Muscle of leg (tissue), 11 donors: Measurements from ENCODE around the gene FAM185A. TPM values are rescaled to one million over a fixed set of nuclear protein-coding genes. Genes with fewer than 3 reads are reported as not detected.

Experiments used
- DNase-seq: peaks from one replicate; pipeline ENCODE4 v3.0.0; 2013
- H3K27ac ChIP-seq: one replicate; pipeline ENCODE4 v1.5.1; 2013; ENCODE audit warnings: mild to moderate bottlenecking, low read length, control low read depth
- H3K27me3 ChIP-seq: one replicate; pipeline ENCODE4 v1.6.1; 2013; ENCODE audit warnings: low read length; ENCODE audit not compliant: control insufficient read depth, insufficient read depth
- H3K36me3 ChIP-seq: one replicate; pipeline ENCODE4 v1.6.1; 2013; ENCODE audit warnings: low read length; ENCODE audit not compliant: control insufficient read depth, insufficient read depth
- H3K4me1 ChIP-seq: one replicate; pipeline ENCODE4 v1.6.1; 2013; ENCODE audit warnings: low read length; ENCODE audit not compliant: control insufficient read depth, insufficient read depth
- H3K4me3 ChIP-seq: one replicate; pipeline ENCODE4 v1.5.1; 2013; ENCODE audit warnings: low read length, control low read depth
- H3K9me3 ChIP-seq: replicated peaks from 2 replicates; pipeline ENCODE4 v1.6.1; 2013; ENCODE audit warnings: low read depth, low read length; ENCODE audit not compliant: control insufficient read depth
- WGBS: methylation state at CpG from one replicate; pipeline ENCODE4 v1.1.5; 2013; ENCODE audit warnings: missing lambda C conversion rate; ENCODE audit not compliant: insufficient coverage; 5-methylcytosine and 5-hydroxymethylcytosine counted together
- polyA plus RNA-seq, 8 donors: library from polyadenylated mRNA; unstranded; fragments of 120-200 nt; gene quantifications; one replicate each; pipeline versions ENCODE4 v1.2.1 to v1.2.3, GENCODE V29; 2013; ENCODE audit warnings: inconsistent platforms in 1 of 8, low replicate concordance in 1 of 8; ENCODE audit not compliant: insufficient read length in 8 of 8, insufficient read depth in 1 of 8
- total RNA-seq: library from RNA; stranded (reverse); fragments of 120-200 nt; gene quantifications from one replicate; pipeline ENCODE4 v1.2.4, GENCODE V29; 2013

Gene FAM185A
- total and polyA plus RNA-seq, 9 donors: 4.3 to 7.4 (median 4.8) TPM

DNA sequence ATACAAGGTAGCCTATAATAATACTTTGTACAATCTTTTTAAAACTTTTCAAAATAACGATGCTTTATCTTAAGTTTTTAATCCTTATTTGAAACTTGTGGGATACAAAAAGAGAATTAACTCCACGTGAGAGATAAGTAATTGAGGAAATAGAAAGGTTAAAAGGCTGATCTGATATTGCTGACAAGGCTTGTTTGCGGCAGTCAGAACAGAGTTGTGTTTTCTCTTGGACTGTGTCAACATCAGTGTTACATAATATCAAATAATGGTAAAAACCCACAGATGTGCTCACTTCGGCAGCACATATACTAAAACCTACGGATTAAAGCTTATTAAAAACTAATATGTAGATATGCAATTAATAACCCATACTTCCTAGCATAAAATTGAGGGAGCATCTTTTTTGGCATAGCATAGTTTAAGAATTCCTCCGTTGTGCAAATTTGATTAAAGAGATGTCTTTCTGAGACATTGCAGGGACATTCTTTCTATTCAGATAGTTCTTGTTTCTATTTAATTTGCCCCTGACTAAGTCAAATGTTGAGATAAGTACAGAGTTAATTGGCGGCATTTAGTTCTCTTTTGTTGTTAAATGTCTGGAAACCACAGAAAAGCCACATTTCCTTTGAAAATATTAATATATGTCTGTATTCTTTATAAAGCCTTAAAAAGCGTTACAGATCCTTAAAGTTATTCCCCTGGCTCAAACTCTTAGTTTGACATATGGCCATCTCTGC lies 63.3 kb downstream of the FAM185A start:
- Histone ChIP-seq H3K4me1 (no peaks in the 10 kb centered on the region), H3K36me3 (no peaks in the 10 kb centered on the region), H3K27ac (no peak overlapping the region), H3K9me3 (no peaks in the 10 kb centered on the region), H3K27me3 (no peaks in the 10 kb centered on the region), H3K4me3 (no peak overlapping the region)
- DNase-seq: no peak
- WGBS: no CpG with 5 or more reads among the region's 8 CpGs

DNA sequence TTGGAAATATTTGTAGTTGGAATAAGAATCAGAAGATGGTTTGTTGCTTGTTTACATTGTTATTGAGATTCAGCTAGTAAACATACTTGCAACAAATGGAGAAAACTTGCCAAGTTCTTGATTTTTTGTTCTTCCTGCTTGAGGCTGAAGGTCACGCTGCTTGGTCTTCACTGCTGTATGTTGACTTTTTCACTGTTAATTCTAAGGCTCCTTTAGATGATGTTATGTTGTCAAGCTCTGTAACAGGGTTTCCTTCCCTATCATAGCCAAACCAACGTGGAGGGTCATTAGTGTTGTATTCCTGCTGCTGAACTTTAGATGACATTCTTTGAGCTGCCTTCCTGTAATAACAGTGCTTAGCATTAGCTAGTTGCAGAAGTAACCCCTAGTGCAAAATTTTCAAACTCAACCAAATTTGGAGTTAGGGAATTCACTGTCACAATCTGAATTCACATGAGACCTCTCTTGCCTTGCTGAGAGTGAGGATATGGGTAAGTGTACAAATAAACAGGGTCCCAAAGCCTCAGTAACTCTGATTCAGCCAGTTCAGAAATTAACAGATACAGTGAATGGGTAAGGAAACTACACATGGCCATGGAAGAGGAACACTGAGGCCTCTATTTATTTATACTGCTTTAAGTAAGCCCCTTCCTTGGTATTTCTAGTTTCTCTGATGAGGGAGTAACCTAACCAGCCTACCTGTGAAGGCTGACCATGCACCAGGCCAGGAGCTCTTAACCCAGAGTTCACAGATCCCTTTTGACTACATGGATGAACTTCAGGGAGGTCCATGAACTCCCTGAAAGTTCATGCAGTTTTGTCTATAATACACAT lies 64.6 kb downstream of the FAM185A start:
- no peaks in the 10 kb centered on the region for H3K36me3 ChIP-seq
- no peak overlapping the region for H3K4me3 ChIP-seq
- H3K4me1 ChIP-seq: no peaks in the 10 kb centered on the region
- no peaks in the 10 kb centered on the region for H3K9me3 ChIP-seq
- H3K27ac ChIP-seq: no peak overlapping the region
- no peak for DNase-seq
- no peaks in the 10 kb centered on the region for H3K27me3 ChIP-seq
- no CpG with 5 or more reads among the region's 2 CpGs for WGBS

DNA sequence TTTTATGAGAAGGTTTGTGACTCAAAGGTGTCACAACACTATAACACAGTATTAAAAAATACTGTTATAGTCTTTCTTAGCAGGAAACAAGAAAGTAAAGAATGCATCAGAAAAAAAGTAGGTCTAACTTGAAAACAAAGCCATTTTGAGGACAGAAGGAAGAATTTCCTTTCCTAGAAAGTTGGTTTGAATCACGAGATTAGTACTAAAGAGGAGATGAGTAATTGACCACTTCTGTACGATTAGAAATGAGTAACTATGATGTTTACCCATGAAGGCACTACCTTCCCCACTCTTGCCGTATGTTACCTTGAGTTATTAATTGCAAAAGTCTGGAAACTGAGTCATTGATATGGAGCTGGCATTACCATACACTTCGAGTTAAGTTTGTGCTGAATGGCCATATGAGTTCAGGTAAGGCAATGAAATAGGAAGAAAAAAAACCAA lies 65.2 kb downstream of the FAM185A start:
- H3K4me1 ChIP-seq: no peaks in the 10 kb centered on the region
- no peaks in the 10 kb centered on the region for H3K27me3 ChIP-seq
- H3K36me3 ChIP-seq: no peaks in the 10 kb centered on the region
- no peak for DNase-seq
- no CpG with 5 or more reads among the region's 4 CpGs for WGBS
- no peaks in the 10 kb centered on the region for H3K9me3 ChIP-seq
- H3K27ac ChIP-seq: no peak overlapping the region
- H3K4me3 ChIP-seq: no peak overlapping the region

DNA sequence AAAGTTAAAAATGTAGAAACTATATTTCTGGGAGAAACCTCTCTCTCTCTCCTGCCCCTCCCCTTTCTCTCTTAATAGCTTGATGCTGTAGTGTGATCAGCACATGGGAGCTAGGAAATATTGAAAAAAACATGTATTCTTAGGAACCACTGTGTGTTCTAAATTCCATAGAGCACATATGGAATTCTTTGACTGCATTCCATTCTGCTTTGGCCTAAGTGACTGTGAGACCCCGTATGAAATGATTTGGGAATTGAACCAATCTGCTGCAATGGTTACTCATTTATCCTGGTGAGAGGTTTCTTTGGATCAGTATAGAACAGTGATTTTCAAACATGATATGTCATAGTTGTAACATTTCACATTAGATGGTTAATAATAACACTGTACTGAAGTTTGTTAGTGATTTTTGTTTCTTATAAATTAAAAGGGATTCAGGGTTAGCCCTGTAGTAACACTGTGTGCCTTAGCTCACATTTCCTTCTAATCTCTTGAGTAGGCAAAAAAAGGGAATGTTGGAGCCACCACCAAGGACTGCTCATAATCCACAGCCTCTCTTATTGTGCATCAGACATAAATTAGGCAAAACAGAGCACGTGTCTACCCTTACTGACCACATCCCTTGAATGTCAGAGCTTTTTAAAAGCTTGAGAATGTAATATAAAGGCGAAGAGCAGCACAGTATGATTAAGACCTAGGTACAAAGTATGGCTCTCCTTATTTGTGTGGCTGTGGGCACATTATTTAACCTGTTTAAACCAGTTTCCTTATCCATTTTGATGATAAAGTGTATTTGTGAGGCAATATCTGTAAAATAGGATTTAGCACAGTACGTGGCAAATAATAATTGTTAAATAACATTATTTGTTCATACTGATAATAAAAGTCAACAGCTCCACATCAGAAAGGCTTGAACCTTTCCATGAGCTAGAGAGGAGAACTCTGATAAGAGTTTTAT lies 69.1 kb downstream of the FAM185A start:
- no peaks in the 10 kb centered on the region for H3K4me1 ChIP-seq
- no peaks in the 10 kb centered on the region for H3K27me3 ChIP-seq
- DNase-seq: no peak
- H3K4me3 ChIP-seq: no peak overlapping the region
- WGBS: no CpG with 5 or more reads among the region's 4 CpGs
- H3K27ac ChIP-seq: no peak overlapping the region
- H3K9me3 ChIP-seq: no peaks in the 10 kb centered on the region
- H3K36me3 ChIP-seq: no peaks in the 10 kb centered on the region

DNA sequence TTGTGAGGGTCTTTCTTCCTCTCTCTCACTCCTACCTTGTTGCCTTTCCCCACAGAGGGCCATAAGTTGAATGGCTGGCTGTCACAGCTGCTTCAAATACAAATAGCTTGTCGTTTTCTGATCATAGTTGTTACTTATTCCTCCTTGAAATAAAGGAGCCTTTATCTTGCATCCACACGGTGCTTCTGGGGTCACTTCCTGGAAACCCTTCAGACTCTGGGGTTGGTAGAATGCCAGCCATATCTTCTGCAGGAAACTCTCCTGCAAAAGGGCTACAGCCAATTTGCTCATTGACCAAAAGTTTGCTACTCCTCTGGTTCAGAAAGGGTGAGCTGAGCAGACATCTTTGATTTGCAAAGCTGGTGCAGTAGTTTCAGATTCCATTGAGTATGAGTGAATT lies 70.4 kb downstream of the FAM185A start:
- Histone ChIP-seq H3K4me3 (no peak overlapping the region), H3K27me3 (no peaks in the 10 kb centered on the region), H3K9me3 (no peaks in the 10 kb centered on the region), H3K36me3 (no peaks in the 10 kb centered on the region), H3K4me1 (no peaks in the 10 kb centered on the region), H3K27ac (no peak overlapping the region)
- no peak for DNase-seq
- 80% methylated on average over 1 of the region's 2 CpGs for WGBS

DNA sequence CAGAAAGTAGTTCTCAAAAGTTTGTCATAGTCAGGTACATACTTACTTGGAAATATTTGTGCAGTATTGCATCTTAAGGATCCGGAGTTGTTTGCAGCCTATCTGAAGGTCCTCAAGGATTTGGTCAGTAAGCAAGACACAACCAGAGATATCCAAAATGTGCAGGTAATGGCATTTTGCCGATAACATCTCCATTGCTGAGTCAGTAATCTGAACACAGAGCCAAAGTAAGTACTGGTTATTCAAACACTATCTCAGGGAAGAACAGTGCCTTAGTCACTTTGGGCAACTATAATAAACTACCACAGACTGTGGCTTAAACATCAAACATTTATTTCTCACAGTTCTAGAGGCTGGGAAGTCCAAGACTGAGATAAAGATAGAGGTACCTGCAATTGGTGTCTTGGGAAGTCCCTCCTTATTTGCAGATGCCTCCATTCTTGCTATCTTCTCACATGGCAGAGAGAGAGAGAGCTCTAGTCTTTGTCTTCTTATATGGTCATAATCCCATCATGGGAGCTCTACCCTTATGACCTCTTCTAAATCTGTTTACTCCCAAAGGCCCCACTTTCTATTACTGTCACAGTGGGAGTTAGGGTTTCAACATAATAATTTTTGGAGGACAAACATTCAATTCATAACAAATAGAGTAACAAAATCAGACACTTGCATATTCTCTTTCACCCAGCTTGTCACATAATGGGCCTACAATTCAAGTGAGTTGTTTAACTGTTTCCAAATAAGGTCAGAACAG lies 73.4 kb downstream of the FAM185A start:
- Histone ChIP-seq H3K36me3 (peaks cover 3% of the 10 kb centered on the region), H3K4me3 (no peak overlapping the region), H3K27ac (no peak overlapping the region), H3K4me1 (no peaks in the 10 kb centered on the region), H3K27me3 (no peaks in the 10 kb centered on the region), H3K9me3 (no peaks in the 10 kb centered on the region)
- no peak for DNase-seq
- 100% methylated on average over 1 of the region's 2 CpGs for WGBS

DNA sequence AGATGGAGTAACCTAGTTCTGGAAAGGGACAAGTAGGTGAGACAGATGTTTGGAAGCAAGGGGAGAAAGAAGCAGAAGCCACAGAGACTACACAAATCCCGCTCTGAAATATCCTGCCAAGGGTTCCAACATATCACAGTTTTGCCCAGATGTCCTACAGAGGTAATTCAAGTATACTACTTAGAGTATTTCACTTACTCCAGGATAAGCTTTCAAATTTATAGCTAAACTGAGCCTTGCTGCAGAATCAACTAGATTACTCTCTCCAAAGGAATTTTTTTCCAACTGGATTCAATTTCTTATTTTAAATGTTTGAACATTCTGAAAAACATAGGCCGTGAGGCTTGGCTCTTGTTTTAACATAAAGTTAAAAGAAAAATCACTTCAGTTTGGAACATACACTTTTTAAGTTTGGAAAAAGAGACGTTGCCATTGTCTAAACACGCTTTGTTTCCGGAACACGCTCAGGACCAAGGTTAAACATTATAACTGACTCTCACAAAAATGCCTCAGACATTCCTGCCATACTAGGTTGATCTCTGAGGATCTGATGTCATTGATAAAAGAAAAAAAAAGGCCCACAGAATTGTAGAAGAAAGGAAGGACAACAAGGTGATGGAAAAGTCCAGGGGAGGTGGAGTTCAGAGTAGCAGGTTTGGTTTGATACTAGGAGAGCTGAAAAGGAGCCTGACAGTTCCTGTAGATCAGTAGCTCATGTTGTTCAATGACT lies 74.8 kb downstream of the FAM185A start:
- DNase-seq: peak; percentile 64
- Histone ChIP-seq H3K4me1 (no peaks in the 10 kb centered on the region), H3K9me3 (no peaks in the 10 kb centered on the region), H3K4me3 (no peak overlapping the region), H3K27me3 (no peaks in the 10 kb centered on the region), H3K36me3 (peaks cover 5% of the 10 kb centered on the region), H3K27ac (peak overlapping the region; percentile 20)
- no CpG with 5 or more reads among the region's 6 CpGs for WGBS

DNA sequence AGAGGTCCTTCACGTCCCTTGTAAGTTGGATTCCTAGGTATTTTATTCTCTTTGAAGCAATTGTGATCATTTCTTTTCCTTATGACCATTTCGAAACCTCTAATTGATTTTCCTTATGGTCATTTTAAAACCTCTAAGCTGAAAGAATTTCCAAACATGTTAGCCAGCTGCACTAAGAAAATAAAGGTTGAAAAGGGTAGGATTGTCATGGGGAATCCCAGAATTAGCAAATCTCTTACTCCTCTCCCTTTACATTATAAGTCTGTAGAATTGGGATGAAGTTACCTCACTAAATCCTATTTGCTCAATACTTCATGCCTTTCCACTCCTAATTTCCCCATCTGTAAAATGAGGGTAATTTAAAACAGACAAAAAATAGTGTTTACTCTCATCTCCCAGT lies 79.5 kb downstream of the FAM185A start:
- DNase-seq: peak; percentile 86
- no CpG with 5 or more reads among the region's 2 CpGs for WGBS
- Histone ChIP-seq H3K27me3 (no peaks in the 10 kb centered on the region), H3K4me1 (peaks cover 6% of the 10 kb centered on the region), H3K9me3 (no peaks in the 10 kb centered on the region), H3K4me3 (no peak overlapping the region), H3K27ac (no peak overlapping the region), H3K36me3 (peaks cover 13% of the 10 kb centered on the region)

DNA sequence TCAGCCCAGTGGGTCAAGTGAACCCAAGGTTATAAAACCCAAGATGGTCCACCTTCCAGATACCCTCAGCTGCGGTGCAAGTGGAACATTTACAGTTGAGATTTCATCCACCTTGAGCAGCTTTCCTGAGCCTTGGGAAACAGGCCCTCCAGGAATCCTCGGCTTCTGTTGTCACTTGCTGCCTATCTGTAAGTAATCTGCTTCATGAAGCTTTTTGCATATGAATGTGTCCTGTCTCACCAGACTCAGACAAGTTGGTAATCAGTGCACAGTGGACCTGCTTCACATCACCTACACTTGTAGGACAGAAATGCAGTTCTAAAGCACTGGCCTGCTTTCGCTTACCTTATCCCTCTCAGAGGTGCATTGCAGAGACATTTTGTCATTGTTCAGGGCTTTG lies 80.3 kb downstream of the FAM185A start:
- H3K36me3 ChIP-seq: peaks cover 13% of the 10 kb centered on the region
- H3K9me3 ChIP-seq: no peaks in the 10 kb centered on the region
- 89% methylated on average over 3 of the region's 3 CpGs for WGBS

More for the DNA sequence above, 80.3 kb downstream of the FAM185A start:
- no peaks in the 10 kb centered on the region for H3K27me3 ChIP-seq
- no peak overlapping the region for H3K27ac ChIP-seq
- H3K4me3 ChIP-seq: no peak overlapping the region
- DNase-seq: no peak
- H3K4me1 ChIP-seq: peaks cover 6% of the 10 kb centered on the region
